Measurements from ENCODE around the gene UGT2B11. TPM values are rescaled to one million over a fixed set of nuclear protein-coding genes. Genes with fewer than 3 reads are reported as not detected.
"Not testable (repeated sequence)": the region's sequence is repeated elsewhere in the genome, so short reads cannot be mapped to it uniquely, and the experiment has no call there.

Gene UGT2B11
- total and polyA plus RNA-seq, 2 donors (not counting 1 experiment from before 2014, with no cell fraction given) = not detected

DNA sequence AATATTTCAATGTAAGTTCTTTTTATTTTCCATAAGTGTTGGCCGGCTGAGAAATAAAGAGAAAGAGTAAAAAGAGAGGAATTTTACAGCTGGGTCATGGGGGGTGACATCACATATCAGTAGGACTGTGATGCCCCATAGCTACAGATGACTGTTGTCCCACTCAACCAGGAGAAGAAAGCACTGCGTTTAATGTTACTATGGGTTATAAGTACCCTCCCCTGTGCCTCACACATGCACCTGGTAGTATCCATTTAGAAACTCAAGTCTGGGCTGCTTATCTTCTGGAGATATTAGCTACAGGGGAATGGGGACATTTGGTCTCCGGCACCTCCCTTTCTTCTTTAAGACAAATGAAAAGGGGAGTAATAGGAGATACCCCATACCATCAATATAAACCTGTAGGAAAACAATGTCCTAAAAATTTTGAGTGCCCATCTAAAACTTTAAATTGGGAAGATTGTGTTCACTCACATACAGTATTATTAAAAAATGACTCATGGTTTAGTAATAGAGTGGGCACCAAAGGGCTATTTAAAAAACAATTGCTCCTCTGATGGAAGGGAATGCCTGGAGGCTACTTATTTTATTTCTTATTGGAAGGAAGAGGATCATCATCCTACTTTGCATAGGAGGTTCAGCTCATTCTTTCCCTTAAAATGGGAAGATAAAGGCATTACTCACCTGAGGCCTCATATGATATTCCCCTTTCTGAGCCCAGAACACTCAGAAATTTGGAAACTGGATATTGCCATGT, 18.2 kb downstream of the UGT2B11 start:
- ChIA-PET CTCF (no interaction called here), POLR2A (no interaction called here)
- Histone ChIP-seq H3K4me3 (ENCODE audit: control extremely low read depth in 1 of 5, extremely low read depth in 1 of 5, insufficient read depth in 1 of 5, low read depth in 2 of 5, low read length in 4 of 5) (no peak overlapping the region), H3K27ac (ENCODE audit: low read length in 2 of 2) (no peak overlapping the region), H3K9ac (ENCODE audit: low read length) (no peak overlapping the region), H3K4me1 (ENCODE audit: control insufficient read depth in 2 of 2, insufficient read depth in 2 of 2, low read length in 2 of 2) (no peaks in the 10 kb centered on the region), H2AFZ (ENCODE audit: insufficient read depth, low read depth, low read length, poor library complexity, severe bottlenecking) (no peak overlapping the region), H4K20me1 (ENCODE audit: control insufficient read depth, insufficient read depth, low read length, poor library complexity, severe bottlenecking) (no peaks in the 10 kb centered on the region), H3K79me2 (ENCODE audit: control insufficient read depth, insufficient read depth, low read length) (no peaks in the 10 kb centered on the region), H3K36me3 (replicated peaks in 1 of 2; ENCODE audit: control extremely low read depth in 1 of 2, control insufficient read depth in 1 of 2, extremely low read depth in 1 of 2, insufficient read depth in 2 of 2, low read length in 1 of 2) (no peaks in the 10 kb centered on the region), H3K9me3 (ENCODE audit: control extremely low read depth in 1 of 3, control insufficient read depth in 2 of 3, insufficient read depth in 1 of 3, low read length in 2 of 3) (peaks cover 0 to 1% (median 0%) of the 10 kb centered on the region in 3 donors), H3K27me3 (replicated peaks in 1 of 4; ENCODE audit: control extremely low read depth in 1 of 4, control insufficient read depth in 3 of 4, insufficient read depth in 4 of 4, low read length in 3 of 4) (no peaks in the 10 kb centered on the region), H3K4me2 (replicated peaks; ENCODE audit: low read depth, low read length, poor library complexity, severe bottlenecking) (no peak overlapping the region)
- intact Hi-C loops (cut with micrococcal nuclease) = no loop called here
- no peak for TF ChIP-seq EZH2 (IDR thresholded peaks at IDR 0.05; ENCODE audit: borderline replicate concordance, insufficient read depth, low read depth, low read length, poor library complexity, severe bottlenecking)
- TF ChIP-seq, protein P1, sequence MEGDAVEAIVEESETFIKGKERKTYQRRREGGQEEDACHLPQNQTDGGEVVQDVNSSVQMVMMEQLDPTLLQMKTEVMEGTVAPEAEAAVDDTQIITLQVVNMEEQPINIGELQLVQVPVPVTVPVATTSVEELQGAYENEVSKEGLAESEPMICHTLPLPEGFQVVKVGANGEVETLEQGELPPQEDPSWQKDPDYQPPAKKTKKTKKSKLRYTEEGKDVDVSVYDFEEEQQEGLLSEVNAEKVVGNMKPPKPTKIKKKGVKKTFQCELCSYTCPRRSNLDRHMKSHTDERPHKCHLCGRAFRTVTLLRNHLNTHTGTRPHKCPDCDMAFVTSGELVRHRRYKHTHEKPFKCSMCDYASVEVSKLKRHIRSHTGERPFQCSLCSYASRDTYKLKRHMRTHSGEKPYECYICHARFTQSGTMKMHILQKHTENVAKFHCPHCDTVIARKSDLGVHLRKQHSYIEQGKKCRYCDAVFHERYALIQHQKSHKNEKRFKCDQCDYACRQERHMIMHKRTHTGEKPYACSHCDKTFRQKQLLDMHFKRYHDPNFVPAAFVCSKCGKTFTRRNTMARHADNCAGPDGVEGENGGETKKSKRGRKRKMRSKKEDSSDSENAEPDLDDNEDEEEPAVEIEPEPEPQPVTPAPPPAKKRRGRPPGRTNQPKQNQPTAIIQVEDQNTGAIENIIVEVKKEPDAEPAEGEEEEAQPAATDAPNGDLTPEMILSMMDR (IDR thresholded peaks at IDR 0.05) = no peak
- Mint-ChIP-seq H3K4me3 (no peak overlapping the region), H3K4me1 (no peaks in the 10 kb centered on the region), H3K27me3 (no peaks in the 10 kb centered on the region), H3K9me3 (ENCODE audit: insufficient read depth) (no peaks in the 10 kb centered on the region), H3K27ac (no peak overlapping the region)
- ATAC-seq (ENCODE audit: low read depth) (no peak), DNase-seq (no peak)
- WGBS (ENCODE audit: insufficient coverage) = 100% methylated on average over 1 of the region's 3 CpGs

DNA sequence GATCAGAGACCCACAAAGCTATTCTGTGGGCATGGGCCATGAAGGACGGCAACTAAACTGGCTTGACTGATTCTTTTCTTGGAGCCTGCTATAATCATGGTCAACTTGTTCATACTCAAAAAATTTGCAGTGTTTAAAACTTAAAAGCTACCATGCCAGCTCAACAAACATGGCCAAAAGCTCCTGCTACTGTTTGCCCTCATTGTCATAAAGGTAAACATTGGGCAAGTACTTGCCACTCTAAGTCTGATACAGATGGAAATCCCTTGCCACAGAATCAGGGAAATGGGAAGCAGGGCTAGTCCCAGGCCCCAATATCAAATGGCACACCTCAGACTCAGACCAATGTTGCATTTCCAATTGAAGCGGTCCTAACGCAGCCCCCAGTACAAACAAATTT, 20.4 kb downstream of the UGT2B11 start:
- intact Hi-C loops (cut with micrococcal nuclease) = no loop called here
- Histone ChIP-seq H3K4me3 (ENCODE audit: control extremely low read depth in 1 of 5, extremely low read depth in 1 of 5, insufficient read depth in 1 of 5, low read depth in 2 of 5, low read length in 4 of 5) (no peak overlapping the region), H3K9me3 (ENCODE audit: control extremely low read depth in 1 of 3, control insufficient read depth in 2 of 3, insufficient read depth in 1 of 3, low read length in 2 of 3) (peaks cover 0 to 1% (median 0%) of the 10 kb centered on the region in 3 donors), H2AFZ (ENCODE audit: insufficient read depth, low read depth, low read length, poor library complexity, severe bottlenecking) (no peak overlapping the region), H3K27ac (ENCODE audit: low read length in 2 of 2) (no peak overlapping the region), H3K4me2 (replicated peaks; ENCODE audit: low read depth, low read length, poor library complexity, severe bottlenecking) (no peak overlapping the region), H3K27me3 (replicated peaks in 1 of 4; ENCODE audit: control extremely low read depth in 1 of 4, control insufficient read depth in 3 of 4, insufficient read depth in 4 of 4, low read length in 3 of 4) (no peaks in the 10 kb centered on the region), H4K20me1 (ENCODE audit: control insufficient read depth, insufficient read depth, low read length, poor library complexity, severe bottlenecking) (no peaks in the 10 kb centered on the region), H3K36me3 (replicated peaks in 1 of 2; ENCODE audit: control extremely low read depth in 1 of 2, control insufficient read depth in 1 of 2, extremely low read depth in 1 of 2, insufficient read depth in 2 of 2, low read length in 1 of 2) (no peaks in the 10 kb centered on the region), H3K9ac (ENCODE audit: low read length) (no peak overlapping the region), H3K4me1 (ENCODE audit: control insufficient read depth in 2 of 2, insufficient read depth in 2 of 2, low read length in 2 of 2) (no peaks in the 10 kb centered on the region), H3K79me2 (ENCODE audit: control insufficient read depth, insufficient read depth, low read length) (no peaks in the 10 kb centered on the region)
- WGBS (ENCODE audit: insufficient coverage) = 96% methylated on average over 3 of the region's 3 CpGs
- ChIA-PET CTCF (no interaction called here), POLR2A (no interaction called here)
- TF ChIP-seq, protein P1 (IDR thresholded peaks at IDR 0.05) = no peak
- TF ChIP-seq EZH2 (IDR thresholded peaks at IDR 0.05; ENCODE audit: borderline replicate concordance, insufficient read depth, low read depth, low read length, poor library complexity, severe bottlenecking) = no peak
- ATAC-seq (ENCODE audit: low read depth) (no peak), DNase-seq (no peak)
- Mint-ChIP-seq H3K27me3 (no peaks in the 10 kb centered on the region), H3K9me3 (ENCODE audit: insufficient read depth) (no peaks in the 10 kb centered on the region), H3K4me3 (no peak overlapping the region), H3K4me1 (no peaks in the 10 kb centered on the region), H3K27ac (no peak overlapping the region)

DNA sequence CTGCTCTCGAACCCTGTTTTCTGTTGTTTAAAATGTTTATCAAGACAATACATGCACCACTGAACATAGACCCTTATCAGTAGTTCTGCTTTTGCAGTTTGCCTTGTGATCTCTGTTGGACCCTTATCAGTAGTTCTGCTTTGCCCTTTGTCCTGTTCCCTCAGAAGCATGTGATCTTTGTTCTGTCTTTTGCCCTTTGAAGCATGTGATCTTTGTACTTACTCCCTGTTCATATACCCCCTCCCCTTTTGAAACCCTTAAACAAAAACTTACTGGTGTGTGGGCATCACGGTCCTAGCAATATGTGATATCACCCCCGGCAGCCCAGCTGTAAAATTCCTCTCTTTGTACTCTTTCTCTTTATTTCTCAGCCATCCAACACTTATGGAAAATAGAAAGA, 22.6 kb downstream of the UGT2B11 start:
- H3K27ac Mint-ChIP-seq; CTCF ChIA-PET; ATAC-seq (ENCODE audit: low read depth); H4K20me1 ChIP-seq (ENCODE audit: control insufficient read depth, insufficient read depth, low read length, poor library complexity, severe bottlenecking); H3K9ac ChIP-seq (ENCODE audit: low read length); H3K9me3 Mint-ChIP-seq (ENCODE audit: insufficient read depth); intact Hi-C loops (cut with micrococcal nuclease); H3K4me3 ChIP-seq (ENCODE audit: control extremely low read depth in 1 of 5, extremely low read depth in 1 of 5, insufficient read depth in 1 of 5, low read depth in 2 of 5, low read length in 4 of 5); H3K79me2 ChIP-seq (ENCODE audit: control insufficient read depth, insufficient read depth, low read length); H3K4me1 Mint-ChIP-seq; H3K27ac ChIP-seq (ENCODE audit: low read length in 2 of 2); H2AFZ ChIP-seq (ENCODE audit: insufficient read depth, low read depth, low read length, poor library complexity, severe bottlenecking); H3K36me3 ChIP-seq (replicated peaks in 1 of 2; ENCODE audit: control extremely low read depth in 1 of 2, control insufficient read depth in 1 of 2, extremely low read depth in 1 of 2, insufficient read depth in 2 of 2, low read length in 1 of 2); H3K27me3 ChIP-seq (replicated peaks in 1 of 4; ENCODE audit: control extremely low read depth in 1 of 4, control insufficient read depth in 3 of 4, insufficient read depth in 4 of 4, low read length in 3 of 4); H3K4me3 Mint-ChIP-seq; DNase-seq; POLR2A ChIA-PET; H3K9me3 ChIP-seq (ENCODE audit: control extremely low read depth in 1 of 3, control insufficient read depth in 2 of 3, insufficient read depth in 1 of 3, low read length in 2 of 3); H3K27me3 Mint-ChIP-seq; H3K4me1 ChIP-seq (ENCODE audit: control insufficient read depth in 2 of 2, insufficient read depth in 2 of 2, low read length in 2 of 2); H3K4me2 ChIP-seq (replicated peaks; ENCODE audit: low read depth, low read length, poor library complexity, severe bottlenecking): not testable (repeated sequence)
- no CpG with 5 or more reads among the region's 3 CpGs for whole genome bisulfite sequencing (ENCODE audit: insufficient coverage)
